Stimulated activated CD4-positive, alpha-beta T cell treated with anti-CD3 and anti-CD28 coated beads, Interleukin-15, amount 100 ng/mL, for 1 hour (primary cell): ENCODE measurements around the gene ATP6AP1.

ENCODE experiments used
- DNase-seq, 2 donors: peaks; one replicate each; pipeline ENCODE4 v3.0.0-alpha.2; 2020; ENCODE audit warnings: low read depth in 1 of 2, low spot score in 1 of 2

The ATP6AP1 gene

DNA sequence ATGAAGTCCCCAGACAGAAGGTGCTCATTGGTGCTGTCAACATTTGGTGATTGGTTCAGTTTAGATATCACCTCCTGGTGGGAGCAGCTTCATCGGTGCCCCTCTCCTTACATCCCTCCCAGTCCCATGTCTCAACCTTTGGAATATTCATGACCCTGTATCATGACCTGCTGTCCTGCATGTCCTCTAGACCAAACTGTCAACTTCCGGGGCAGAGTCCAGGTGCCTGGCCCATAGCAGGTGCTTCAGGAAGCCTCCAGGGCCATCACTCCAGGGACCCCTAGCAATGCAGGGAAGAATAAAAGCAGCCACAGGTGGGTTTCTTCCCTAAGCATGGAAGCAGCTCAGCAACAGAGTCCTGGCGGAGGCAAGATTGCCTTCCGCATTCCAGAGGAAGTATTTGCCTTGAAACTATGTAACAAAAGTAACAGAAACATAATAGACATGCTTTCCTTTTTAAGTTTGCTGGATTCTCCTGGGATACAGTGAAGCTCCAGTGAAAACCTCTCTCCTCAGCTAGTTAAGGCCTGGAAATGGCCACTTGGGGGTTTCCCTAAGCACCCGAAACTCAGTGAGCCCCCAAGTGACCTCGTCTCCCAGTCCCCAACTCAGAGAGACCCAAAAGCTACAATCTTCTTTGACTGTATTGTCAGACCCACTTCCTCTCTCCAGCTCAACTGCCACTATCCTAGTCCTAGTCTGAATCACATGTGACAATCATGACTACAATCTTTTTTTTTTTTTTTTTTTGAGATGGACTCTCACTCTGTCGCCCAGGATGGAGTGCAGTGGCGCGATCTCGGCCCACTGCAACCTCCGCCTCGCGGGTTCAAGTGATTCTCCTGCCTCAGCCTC is 1.3 kb upstream of the ATP6AP1 start:
- DNase-seq, result no peak

DNA sequence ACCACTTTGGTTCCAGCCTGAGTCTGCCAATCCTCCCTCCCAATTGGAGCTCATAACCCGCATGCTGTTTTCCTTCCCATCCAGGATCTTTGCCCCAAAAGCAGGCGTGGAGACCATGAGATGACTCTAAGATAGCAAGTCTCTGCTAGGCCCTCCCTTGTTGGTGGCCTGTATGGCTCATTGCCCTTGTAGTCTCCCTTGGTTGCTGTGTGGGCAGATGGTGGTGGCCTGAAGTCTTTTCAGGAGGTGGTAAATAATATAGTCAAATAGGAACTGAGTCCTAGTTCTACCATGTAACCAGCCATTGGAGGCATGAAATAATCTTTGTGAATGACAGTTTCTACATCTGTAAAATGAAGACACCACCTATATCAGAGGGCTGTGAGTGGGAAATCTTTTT is 1.2 kb downstream of the ATP6AP1 start:
- no peak for DNase-seq

DNA sequence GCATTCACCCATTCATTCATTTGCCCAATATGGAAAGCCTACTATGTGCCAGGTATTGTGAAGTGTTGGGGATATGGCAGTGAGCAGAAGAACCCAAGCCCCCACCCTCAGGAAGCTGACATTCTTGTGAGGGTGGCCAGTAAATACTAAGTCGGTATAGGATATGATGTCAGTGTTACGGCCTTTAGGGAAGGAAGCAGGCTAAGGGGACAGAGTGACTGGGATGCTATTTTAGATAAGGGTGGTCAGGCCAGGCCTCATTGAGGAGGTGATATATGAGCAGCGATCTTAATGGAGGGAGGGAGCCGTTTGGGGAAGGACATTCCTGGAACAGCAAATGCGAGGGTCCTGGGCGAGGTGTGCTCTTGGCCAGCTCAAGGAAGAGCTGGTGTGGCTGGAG is 2.0 kb downstream of the ATP6AP1 start:
- DNase-seq, result no peak

DNA sequence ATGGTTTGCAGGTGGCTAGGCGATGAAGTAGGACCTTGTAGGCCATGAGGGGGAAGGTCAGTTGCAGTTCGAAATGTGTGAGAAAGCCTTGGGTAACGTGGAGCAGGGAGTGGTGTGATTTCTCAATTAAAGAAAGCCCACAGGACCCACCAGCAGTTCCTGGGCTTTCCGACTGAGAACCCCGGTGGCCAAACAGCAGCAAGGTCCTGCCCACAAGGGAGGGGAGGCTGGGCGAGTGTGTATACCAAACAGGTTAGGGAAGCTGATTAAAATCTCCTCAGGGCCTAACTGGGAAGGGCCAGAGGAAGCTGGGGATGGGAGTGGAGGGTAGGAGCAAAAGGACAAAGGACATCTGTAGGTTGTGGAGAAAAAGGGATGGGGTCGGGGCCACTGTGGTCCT is 2.4 kb downstream of the ATP6AP1 start:
- DNase-seq, result no peak

DNA sequence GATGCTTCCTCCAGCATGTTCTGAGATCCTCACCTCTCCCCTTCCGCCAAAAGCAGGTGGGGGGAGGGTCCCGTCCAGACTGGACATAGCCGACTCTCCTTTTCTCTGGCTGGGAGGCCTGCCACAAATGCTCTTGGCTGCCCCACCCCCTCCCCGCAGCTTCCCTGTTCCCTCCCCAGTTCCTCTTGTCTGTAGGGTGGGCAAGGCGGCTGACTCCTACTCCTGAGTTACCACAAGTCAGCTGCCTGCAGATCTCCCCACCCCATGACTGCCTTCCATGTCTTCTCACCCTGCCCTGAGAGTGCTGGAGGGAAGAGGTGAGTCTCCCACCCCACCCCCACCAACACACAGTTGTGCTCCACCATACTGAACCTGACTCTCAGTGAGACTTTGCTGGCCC is 2.9 kb downstream of the ATP6AP1 start:
- DNase-seq, result no peak

DNA sequence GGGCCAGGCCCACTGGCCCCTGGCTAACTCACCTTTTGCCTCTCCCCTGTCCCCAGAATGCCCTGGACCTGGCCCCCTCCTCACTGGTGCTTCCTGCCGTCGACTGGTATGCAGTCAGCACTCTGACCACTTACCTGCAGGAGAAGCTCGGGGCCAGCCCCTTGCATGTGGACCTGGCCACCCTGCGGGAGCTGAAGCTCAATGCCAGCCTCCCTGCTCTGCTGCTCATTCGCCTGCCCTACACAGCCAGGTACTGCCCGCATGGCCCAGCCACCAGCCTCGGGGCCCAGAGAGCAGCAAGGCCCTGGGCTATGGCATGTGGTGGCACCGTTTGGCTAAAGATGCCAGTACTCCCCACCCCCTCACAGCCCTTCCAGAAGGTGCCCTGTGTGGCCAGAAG is 3.7 kb downstream of the ATP6AP1 start:
- no peak for DNase-seq

DNA sequence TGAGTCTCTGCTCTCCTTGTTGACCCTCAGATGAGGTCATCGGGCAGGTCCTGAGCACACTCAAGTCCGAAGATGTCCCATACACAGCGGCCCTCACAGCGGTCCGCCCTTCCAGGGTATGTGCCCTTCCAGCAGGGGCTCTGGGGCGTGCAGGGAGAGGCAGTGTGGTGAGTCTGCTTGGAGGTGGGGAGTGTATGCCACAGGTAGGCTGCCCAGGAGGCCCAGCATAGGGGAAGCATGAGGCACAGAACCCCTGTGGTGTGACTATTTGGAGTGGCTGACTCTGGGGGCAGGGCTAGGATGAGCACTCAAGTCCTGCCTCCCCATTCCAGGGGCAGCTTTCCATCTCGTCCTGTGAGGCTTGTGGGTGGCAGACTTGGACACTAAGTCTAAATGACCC is 5.1 kb downstream of the ATP6AP1 start:
- no peak for DNase-seq

DNA sequence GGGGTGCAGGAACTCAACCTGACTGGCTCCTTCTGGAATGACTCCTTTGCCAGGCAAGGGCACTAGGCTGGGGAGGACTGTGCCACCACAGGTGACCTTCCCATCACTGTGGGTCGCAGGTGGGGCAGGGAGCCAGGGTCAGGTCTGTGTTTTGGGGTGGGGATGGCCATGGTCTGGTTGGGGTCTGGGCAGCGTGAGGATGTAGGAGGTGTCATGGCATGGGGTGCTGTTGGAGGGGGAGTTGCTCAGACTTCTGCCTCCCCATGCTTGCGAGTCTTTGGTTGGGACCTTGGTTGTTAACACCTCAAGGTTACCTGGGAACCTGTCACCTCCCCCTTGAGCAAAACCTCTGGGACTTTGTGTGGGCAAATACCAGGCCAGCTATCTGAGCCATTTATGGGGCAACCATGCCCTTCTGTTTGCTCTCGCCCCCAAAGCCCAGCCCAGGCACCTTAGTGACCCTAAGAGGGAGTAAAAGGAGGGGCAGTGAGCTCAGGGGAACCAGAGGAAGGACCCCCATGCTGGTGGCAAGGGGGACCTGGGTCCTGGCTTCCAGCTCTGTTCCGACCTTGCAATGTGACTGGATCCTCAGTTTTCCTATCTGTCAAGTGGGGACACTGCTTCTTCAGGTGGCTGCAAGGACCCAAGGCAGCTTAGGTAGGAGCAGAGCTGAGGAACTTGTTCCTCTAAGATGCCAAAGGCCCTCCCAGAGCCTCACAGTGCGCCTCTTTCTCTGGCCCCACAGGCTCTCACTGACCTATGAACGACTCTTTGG is 6.1 kb downstream of the ATP6AP1 start:
- DNase-seq, result no peak

DNA sequence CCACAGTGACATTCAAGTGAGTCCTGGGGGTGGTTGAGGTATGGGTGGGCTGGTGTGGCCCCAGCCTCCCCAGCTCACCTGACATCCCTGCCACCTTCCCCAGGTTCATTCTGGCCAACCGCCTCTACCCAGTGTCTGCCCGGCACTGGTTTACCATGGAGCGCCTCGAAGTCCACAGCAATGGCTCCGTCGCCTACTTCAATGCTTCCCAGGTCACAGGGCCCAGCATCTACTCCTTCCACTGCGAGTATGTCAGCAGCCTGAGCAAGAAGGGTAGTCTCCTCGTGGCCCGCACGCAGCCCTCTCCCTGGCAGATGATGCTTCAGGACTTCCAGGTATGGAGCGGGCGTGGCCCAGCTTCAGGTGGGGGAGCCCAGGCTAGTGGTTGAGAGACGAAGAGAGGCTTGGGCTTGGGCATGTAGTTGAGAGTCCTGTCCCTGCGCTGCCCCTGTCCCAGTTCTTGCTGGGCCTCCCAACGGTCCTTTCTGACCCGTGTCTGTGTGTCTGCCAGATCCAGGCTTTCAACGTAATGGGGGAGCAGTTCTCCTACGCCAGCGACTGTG is 6.8 kb downstream of the ATP6AP1 start:
- DNase-seq, result no peak

DNA sequence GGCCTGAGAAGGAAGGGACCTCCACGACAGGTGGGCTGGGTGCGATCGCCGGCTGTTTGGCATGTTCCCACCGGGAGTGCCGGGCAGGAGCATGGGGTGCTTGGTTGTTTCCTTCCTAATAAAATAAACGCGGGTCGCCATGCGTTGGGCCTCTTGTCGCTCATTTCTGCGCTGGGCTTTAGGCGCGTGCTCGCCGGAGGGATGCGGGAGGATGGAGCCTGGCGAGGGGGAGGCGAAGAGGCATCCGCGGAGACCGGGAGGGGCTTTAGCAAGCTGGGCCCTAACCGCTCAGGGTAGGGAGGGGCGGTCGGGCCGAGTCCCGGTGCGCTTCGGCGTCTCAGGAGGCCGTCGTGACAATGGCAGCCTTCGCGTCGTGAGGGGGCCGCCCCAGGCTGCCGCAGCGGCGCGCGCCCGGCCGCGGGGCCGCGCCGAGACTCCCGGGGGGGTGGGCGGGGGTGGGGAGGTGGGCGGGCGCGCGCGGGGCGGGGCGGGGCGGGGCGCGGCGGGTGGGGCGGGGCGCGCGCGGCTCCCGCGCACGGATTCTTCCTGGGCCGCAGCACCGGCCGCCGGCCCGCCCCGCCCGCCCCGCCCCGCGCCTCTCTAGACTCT is 8.0 kb downstream of the ATP6AP1 start:
- DNase-seq, result no peak

DNA sequence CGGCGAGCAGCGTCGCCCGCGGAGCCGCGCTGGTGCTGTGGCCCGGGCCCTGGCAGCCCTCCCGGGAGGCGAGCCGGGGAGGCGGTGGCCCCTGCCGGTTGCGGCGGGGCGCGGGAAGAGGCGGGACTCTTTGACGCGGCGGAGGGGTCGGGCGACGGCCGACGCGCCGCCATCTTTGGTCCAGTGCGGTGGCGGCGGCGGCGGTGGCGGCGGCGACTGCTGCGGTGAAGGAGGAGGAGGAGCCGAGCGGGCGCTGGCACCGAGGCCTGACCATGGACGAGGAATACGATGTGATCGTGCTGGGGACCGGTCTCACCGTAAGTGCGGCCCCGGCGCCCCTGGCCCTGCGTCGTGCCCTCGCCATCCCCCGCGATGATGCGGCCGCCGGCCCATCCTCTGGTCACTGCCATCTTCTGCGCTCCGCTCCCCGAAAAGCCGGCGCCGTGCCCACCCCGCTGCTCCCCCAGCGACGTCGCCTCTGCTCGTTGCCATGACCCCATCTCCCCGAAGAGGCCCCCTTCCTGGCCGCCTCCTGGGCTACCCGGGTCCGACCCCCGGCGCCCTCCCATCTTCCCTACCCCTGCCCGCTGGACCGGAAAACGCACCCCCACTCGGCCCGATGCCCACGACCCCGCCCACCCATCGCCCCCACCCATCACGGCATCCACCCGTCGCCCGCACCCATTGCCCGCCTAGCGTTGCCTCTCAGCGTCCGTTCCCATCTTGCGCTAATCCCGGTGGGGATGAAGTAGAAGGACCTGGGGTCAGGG is 8.7 kb downstream of the ATP6AP1 start, which contains the start of gene GDI1:
Gene GDI1, plus strand, starts transcription at position 172 of the 770 bp plus-strand sequence. Its CDS starts 101 bp downstream, at position 273.
- peak; percentile 18 to 40 for DNase-seq

DNA sequence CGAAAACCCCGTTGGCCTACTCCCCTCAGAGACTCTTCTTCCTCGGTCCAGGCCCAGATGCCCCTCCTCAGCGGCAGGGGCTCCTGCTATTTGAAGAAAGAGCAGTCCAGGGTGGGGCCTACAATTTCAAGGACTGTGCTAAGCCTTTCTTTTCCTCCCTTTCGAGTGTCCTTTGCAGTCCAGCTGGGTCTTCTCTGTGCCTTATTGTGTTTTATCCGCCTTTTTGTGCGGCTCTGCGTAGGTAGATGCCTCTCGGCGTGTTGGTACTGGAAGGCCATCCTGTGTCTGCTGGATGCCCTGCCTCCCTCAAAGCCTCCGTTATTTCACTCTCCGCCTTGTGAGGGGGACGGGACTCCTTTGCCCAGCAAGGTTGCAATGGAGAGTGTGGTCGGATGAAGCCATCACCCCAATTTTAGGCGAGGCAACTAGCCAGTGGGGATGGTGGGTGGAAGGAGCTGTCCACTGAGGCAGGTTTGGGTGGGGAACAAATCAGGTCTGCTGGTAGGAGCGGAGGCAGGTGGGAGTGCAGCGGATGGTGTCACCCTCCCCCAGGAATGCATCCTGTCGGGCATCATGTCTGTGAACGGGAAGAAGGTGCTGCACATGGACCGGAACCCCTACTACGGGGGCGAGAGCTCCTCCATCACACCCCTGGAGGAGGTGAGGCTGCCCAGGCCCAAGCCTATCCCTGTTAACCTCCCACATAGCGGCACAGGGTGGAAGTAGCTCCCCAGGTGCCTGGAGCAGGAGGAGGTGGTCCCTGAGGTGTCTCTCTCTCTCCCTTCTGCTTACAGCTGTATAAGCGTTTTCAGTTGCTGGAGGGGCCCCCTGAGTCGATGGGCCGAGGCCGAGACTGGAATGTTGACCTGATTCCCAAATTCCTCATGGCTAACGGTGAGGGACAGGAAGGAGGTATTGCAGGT is 9.8 kb downstream of the ATP6AP1 start:
- DNase-seq, result no peak

DNA sequence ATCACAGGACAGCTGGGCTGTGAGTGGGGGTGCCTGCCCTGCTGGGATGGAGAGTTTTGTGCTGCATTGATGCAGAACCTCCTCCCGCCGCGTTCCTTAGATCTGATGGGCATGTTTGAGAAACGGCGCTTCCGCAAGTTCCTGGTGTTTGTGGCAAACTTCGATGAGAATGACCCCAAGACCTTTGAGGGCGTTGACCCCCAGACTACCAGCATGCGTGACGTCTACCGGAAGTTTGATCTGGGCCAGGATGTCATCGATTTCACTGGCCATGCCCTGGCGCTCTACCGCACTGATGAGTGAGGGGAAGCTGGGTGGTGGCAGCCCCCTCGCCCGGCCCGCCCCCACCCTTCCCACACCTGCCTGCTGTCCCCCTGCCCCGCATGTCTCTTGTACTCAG is 11.4 kb downstream of the ATP6AP1 start:
- no peak for DNase-seq

DNA sequence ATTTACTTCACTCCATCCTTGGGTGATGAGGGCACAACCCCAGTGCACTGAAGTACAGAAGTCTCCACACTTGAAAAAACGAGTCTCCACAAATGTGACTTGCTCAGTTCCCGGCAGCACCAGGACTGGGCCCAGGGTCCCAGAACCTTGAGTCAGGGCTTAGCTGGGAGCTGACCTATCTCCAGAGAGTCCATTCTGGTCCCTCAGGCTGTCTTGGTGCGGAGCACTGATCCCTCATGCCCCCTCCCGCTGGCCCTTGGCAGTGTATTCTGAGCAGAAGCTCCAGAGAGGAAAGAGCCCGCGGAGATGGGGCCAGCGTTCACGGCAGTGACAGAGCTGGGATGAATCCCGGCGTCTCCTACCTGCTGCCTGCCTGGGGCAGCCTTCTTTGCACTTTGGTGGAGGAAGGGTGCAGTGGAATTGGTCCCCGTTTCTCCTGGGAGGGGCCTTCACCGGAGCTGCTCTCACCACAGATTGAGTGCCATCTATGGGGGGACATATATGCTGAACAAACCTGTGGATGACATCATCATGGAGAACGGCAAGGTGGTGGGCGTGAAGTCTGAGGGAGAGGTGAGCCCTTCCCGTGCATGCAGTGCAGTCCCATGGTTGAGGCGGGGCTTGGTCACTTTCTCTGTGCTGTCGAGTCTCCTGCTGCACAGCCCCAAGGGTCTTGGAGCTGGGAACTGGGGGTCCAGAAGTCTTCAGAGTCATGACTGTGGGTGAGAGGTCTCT is 12.3 kb downstream of the ATP6AP1 start:
- no peak for DNase-seq

DNA sequence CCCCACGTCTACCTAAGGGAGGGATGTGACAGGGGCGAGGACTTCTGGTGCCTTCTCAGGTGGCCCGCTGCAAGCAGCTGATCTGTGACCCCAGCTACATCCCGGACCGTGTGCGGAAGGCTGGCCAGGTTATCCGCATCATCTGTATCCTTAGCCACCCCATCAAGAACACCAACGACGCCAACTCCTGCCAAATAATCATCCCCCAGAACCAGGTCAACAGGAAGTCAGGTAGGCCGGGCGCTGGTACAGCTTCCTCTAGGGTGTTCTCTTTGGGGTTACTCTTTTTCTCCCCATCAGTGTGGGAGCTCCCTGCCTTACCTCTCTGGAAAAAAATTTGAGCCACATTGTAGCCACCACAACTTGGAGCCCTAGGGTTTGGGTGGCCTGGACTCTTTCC is 13.1 kb downstream of the ATP6AP1 start:
- DNase-seq, result no peak

DNA sequence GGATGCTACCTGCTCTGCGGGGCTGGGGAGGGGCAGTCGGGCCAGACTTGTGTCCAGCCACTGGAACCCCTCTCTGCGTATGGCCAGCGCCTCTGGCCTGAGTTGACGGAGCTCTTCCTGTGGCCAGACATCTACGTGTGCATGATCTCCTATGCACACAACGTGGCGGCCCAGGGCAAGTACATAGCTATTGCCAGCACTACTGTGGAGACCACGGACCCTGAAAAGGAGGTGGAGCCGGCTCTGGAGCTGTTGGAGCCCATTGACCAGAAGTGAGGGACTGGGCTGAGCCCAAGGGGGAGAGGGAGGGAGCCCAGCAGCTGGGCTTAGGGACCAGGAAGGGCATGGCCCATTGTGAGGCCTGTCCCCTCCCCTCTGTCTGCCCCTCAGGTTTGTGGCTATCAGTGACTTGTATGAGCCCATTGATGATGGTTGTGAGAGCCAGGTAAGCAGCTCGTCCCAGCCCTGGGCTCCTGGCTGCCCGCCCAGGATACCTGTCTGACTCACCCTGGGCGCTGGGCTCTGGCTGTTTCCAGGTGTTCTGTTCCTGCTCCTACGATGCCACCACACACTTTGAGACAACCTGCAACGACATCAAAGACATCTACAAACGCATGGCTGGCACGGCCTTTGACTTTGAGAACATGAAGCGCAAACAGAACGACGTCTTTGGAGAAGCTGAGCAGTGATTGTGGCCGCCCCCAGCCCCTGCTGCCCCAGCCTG is 13.7 kb downstream of the ATP6AP1 start:
- DNase-seq, result no peak

DNA sequence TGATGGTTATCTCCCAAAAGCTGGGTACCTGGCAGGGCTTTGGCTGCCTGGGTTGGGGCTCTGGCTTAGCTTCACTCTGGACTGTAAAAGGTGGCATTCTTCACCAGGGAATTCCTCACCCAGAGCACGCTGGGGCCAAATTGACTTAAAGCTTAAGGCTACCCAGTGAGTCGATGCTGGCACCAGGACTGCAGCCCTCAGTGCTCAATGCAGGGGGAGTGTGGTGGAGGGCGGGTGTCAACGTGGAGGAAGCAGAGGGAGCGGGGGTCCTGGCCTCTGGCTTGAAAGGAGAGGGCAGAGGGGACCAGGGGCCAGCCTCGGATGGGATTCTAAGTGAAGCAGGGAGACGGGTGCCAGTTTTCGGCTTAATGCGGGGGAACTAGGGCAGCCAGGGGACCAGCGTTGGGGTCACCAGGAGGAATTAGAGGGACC is 15.0 kb downstream of the ATP6AP1 start:
- no peak for DNase-seq

DNA sequence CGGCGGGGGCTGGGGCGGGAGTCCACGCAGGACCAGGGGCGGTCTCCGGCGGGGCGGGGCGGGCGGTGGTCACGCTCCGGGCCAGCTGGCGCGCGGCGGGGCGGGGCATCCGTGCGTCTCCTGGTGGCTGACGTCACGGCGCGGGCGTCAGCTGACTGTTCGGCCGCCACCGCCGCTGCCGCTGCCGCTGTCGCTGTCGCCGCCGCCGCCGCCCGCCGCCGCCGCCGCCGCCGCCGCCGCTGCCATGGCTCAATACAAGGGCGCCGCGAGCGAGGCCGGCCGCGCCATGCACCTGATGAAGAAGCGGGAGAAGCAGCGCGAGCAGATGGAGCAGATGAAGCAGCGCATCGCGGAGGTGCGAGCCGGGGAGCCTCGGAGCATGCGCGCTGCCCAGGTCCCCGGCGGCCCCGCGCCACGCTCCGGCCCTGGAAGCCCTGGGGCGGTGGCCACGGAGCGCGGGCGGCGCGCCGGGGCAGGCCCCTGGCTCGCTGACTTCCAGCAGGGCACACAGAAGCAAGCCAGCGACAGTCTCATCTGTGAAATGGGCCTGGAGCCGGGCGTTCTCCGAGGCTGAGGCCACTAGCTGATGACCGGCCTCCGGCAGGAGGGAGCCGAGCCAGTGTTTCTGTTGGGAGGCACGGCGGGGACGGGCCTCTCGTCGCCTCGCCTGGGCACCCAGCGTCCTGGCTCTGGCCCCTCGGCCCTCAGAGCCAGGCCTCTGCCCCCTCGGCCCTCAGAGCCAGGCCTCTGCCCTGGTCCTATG is 15.7 kb downstream of the ATP6AP1 start, which contains the start of gene FAM50A:
Gene FAM50A, plus strand, starts transcription at position 150 of the 763 bp plus-strand sequence. Its CDS starts 95 bp downstream, at position 245.
- peak; percentile 38 to 57 for DNase-seq
